Epithelial cell of proximal tubule (primary cell): ENCODE results near the gene SLC4A2. TPM values are rescaled to one million over a fixed set of nuclear protein-coding genes. Genes with fewer than 3 reads are reported as not detected.
"Not testable (repeated sequence)": the region's sequence is repeated elsewhere in the genome, so short reads cannot be mapped to it uniquely, and the experiment has no call there.

Source experiments
- DNase-seq: peaks from one replicate; pipeline ENCODE4 v3.0.0-alpha.2; 2011; ENCODE audit warnings: low read depth
- H3K4me3 ChIP-seq: 2 replicates; pipeline ENCODE4 v1.5.1; 2011; ENCODE audit warnings: low read depth, mild to moderate bottlenecking, low read length
- total RNA-seq: library from RNA; depleted of rRNA; stranded (reverse); fragments of >200 nt; gene quantifications from 2 replicates; pipeline ENCODE4 v1.2.3, GENCODE V29; 2015
- TF ChIP-seq, protein P1 (sequence below): conservative IDR thresholded peaks from 2 replicates; pipeline ENCODE4 v1.5.1; 2012; ENCODE audit warnings: low read depth, mild to moderate bottlenecking, low read length

SLC4A2 gene, protein sequence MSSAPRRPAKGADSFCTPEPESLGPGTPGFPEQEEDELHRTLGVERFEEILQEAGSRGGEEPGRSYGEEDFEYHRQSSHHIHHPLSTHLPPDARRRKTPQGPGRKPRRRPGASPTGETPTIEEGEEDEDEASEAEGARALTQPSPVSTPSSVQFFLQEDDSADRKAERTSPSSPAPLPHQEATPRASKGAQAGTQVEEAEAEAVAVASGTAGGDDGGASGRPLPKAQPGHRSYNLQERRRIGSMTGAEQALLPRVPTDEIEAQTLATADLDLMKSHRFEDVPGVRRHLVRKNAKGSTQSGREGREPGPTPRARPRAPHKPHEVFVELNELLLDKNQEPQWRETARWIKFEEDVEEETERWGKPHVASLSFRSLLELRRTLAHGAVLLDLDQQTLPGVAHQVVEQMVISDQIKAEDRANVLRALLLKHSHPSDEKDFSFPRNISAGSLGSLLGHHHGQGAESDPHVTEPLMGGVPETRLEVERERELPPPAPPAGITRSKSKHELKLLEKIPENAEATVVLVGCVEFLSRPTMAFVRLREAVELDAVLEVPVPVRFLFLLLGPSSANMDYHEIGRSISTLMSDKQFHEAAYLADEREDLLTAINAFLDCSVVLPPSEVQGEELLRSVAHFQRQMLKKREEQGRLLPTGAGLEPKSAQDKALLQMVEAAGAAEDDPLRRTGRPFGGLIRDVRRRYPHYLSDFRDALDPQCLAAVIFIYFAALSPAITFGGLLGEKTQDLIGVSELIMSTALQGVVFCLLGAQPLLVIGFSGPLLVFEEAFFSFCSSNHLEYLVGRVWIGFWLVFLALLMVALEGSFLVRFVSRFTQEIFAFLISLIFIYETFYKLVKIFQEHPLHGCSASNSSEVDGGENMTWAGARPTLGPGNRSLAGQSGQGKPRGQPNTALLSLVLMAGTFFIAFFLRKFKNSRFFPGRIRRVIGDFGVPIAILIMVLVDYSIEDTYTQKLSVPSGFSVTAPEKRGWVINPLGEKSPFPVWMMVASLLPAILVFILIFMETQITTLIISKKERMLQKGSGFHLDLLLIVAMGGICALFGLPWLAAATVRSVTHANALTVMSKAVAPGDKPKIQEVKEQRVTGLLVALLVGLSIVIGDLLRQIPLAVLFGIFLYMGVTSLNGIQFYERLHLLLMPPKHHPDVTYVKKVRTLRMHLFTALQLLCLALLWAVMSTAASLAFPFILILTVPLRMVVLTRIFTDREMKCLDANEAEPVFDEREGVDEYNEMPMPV
- total RNA-seq: 115 and 164 TPM in 2 replicates

DNA sequence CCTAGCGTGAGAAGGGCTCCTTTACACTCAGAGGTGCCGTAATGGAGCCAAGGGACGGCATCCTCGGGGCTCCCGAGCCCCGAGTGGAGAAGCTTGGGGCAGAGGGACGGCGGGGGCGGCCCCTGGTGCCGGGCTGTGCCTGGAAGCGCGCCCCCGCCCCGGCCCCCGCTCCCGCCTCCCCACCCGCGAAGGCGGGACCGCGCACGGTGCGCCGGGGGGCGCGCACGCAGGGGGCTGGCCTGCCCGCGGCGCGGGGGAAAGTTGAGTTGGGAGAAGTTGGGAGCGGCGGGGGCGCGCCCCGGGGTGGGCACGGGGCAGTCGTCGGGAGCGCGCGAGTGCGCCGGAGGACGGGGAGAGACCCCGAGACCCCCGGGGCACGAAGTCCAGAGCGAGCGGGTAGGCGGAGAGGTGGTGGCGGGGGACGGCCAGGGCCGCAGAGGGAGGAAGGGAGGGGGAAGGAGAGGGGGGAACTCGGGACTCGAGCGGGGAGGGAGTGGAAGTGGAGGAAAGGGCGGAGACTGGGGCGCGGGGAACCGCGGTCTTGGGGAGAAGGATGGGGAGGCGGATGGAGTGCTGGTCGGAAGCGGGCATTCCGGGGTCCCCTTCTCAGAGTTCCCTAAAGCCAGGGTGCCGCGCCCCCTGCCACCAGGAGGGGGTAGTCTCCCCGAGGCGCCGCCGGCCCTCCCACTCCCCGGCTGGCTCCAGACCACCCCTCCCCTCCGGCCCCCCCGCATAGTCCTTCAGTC lies at the start of gene SLC4A2:
Gene SLC4A2 (plus strand): TSS at position 223 of the 746 bp plus-strand sequence. CDS start 2,399 bp downstream, outside the sequence.
- H3K4me3 ChIP-seq: peak within 1 kb of the TSS; percentile 71
- DNase-seq: no peak
- TF ChIP-seq, protein P1, sequence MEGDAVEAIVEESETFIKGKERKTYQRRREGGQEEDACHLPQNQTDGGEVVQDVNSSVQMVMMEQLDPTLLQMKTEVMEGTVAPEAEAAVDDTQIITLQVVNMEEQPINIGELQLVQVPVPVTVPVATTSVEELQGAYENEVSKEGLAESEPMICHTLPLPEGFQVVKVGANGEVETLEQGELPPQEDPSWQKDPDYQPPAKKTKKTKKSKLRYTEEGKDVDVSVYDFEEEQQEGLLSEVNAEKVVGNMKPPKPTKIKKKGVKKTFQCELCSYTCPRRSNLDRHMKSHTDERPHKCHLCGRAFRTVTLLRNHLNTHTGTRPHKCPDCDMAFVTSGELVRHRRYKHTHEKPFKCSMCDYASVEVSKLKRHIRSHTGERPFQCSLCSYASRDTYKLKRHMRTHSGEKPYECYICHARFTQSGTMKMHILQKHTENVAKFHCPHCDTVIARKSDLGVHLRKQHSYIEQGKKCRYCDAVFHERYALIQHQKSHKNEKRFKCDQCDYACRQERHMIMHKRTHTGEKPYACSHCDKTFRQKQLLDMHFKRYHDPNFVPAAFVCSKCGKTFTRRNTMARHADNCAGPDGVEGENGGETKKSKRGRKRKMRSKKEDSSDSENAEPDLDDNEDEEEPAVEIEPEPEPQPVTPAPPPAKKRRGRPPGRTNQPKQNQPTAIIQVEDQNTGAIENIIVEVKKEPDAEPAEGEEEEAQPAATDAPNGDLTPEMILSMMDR: peak; percentile 51

DNA sequence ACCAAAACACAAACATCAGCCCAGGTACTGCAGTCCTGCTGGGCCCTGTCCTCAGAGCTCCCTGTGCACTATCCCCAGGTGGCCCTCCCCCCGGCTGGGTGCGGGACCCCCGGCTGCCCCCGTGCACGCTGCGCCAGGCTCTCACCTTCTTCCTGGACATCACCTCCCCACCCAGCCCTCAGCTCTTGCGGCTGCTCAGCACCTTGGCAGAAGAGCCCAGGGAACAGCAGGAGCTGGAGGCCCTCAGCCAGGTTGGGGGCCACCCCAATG lies 49.4 kb upstream of the SLC4A2 start:
- DNase-seq: no peak
- TF ChIP-seq, protein P1: no peak
- H3K4me3 ChIP-seq: no peak overlapping the region

DNA sequence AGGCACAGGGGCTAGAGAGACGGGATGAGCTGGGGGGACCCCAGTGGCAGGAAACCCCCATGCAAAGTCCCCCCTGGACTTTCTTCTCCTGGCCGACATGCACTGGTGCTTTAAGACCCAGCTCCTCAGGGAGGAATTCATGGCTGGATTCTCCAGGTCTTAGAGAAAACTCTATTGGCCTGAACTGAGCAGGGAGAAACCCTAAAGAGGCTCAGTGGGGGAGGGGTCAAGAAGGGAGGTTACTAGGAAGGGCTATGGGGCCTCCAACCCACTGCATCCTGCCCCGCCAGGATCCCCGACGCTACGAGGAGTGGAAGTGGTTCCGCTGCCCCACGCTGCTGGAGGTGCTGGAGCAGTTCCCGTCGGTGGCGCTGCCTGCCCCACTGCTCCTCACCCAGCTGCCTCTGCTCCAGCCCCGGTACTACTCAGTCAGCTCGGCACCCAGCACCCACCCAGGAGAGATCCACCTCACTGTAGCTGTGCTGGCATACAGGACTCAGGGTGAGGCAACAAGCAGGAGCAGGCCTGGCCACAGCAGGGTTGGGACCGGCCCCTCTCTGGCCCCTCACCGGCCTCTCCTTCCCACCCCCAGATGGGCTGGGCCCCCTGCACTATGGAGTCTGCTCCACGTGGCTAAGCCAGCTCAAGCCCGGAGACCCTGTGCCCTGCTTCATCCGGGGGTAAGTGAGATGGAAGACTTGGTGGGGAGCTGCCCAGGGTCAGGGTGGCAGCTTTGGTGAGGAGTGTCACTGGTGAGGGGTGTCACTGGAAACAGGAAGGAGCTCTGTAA lies 48.9 kb upstream of the SLC4A2 start:
- no peak for DNase-seq
- no peak overlapping the region for H3K4me3 ChIP-seq
- TF ChIP-seq, protein P1: no peak

DNA sequence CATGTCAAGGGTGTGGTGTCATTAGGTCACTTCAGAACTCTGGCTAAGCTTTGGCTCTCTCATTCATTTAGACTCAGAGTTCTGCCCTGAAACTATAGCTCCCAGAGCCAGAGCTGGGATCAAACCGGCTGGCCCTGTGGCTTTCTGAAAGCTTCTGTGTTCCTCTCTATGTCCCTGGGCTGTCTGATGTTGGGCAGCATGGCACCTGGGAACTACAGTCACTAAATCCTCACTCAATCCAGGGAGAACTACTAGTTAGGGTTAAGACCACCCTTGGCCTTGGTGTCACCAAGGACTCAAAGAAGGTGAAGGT lies 48.3 kb upstream of the SLC4A2 start:
- TF ChIP-seq, protein P1: no peak
- no peak overlapping the region for H3K4me3 ChIP-seq

DNA sequence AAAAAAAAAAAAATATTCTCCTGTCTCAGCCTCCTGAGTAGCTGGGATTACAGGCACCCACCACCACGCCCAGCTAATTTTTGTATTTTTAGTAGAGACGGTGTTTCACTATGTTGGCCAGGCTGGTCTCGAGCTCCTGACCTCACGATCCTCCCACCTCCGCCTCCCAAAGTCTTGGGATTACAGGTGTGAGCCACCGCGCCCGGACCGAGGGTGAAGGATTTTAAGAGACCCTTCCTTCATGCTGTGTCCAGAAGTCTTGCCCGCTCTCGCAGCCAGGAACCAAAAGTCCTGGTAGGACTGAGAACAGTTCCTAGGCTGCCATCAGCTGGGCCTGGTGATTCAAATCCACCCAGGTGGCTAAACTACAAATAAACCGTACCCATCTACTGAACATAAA lies 47.8 kb upstream of the SLC4A2 start:
- not testable (repeated sequence) for DNase-seq, H3K4me3 ChIP-seq

More for the DNA sequence above, 48.3 kb upstream of the SLC4A2 start:
- no peak for DNase-seq

DNA sequence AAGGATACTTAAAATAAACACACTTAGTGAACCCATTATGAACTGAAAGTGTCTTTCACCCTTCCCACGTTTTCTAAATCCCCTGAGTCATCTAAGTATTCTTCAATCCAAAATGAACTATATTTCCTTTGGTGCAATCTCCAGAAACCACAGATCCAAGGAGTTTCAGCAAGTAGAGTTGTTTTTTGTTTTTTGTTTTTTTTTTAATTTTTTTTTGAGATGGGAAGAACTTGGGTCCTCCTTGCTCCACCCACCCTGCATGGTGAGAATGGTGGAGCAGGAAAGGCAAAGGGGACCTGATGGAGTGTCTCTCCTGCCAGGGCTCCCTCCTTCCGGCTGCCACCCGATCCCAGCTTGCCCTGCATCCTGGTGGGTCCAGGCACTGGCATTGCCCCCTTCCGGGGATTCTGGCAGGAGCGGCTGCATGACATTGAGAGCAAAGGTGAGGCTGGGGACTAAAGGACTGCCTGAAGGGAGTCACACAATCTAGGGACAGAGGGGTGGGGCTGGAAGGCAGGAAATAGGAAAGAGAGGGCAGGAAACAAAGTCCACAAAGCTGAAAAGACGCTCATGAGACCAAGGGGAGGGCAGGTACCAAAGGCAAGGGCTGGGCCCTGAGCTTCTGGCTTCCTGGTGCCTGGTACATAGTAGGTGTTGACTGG lies 47.2 kb upstream of the SLC4A2 start:
- DNase-seq: no peak
- TF ChIP-seq, protein P1: no peak
- H3K4me3 ChIP-seq: no peak overlapping the region
